ENCODE results near the gene TMPRSS11D.

Gene TMPRSS11D

DNA sequence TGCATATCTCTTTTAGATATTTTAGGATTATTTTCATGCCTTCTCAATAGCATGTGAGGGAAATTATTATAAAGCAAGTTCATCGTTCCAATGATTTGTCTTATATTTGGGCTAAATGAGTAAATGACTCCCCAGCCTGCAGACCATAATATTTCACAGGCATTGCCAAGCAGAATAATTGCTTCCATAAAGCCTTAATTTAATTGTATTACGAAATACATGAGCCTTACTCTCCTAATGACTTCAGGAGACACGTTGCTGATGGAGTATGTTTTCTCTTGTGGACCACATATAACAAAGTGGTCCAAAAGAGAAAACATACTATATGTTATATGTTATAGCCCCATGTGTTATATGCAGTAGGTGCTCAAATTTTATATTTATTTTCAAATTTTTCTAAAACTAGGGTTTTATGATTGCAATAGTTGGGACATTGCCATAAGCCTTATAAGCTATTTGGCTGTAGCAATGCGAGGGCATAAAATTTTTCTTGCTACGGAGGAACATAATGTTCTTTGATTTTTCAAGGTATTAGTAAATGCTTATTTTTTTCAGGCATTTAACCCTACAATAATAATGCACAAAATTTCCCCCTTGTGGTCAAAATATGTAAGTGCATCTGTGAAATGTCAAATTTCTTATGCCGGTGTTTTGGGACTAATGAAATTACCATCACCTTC lies 26.2 kb upstream of the TMPRSS11D start:
- no peaks in the 10 kb centered on the region for H3K27me3 ChIP-seq (replicated peaks in 2 of 5; ENCODE audit: control insufficient read depth in 4 of 5, insufficient read depth in 5 of 5, low read length in 4 of 5)
- ChIA-PET POLR2A (no interaction called here), CTCF (interaction anchor here (0.6 to 2.6 kb wide), 10 partner anchors 8 to 363 kb away, joined by 3 to 10 read pairs (median 4); no protein-coding TSS in a partner anchor)
- H3K36me3 ChIP-seq (ENCODE audit: control insufficient read depth in 4 of 4, insufficient read depth in 4 of 4, low read length in 3 of 4), result no peaks in the 10 kb centered on the region
- no peaks in the 10 kb centered on the region for H3K4me1 ChIP-seq (ENCODE audit: control extremely low read depth in 1 of 4, control insufficient read depth in 4 of 4, insufficient read depth in 4 of 4, low read length in 3 of 4)
- H3K4me3 ChIP-seq (ENCODE audit: control insufficient read depth in 1 of 7, extremely low read depth in 1 of 7, insufficient read depth in 4 of 7, low read depth in 2 of 7, low read length in 6 of 7), result no peak overlapping the region
- peaks cover 0 to 4% (median 0%) of the 10 kb centered on the region in 5 experiments for H3K9me3 ChIP-seq (ENCODE audit: control extremely low read depth in 1 of 5, control insufficient read depth in 4 of 5, insufficient read depth in 2 of 5, low read depth in 1 of 5, low read length in 4 of 5)
- WGBS (ENCODE audit: insufficient coverage), result no CpG with 5 or more reads among the region's 6 CpGs
- H3K27ac ChIP-seq (ENCODE audit: insufficient read depth in 1 of 2, low read depth in 1 of 2, low read length in 2 of 2, poor library complexity in 1 of 2, severe bottlenecking in 2 of 2), result no peak overlapping the region
- DNase-seq, result peak in 2 of 3 donors; percentile 42 to 54

DNA sequence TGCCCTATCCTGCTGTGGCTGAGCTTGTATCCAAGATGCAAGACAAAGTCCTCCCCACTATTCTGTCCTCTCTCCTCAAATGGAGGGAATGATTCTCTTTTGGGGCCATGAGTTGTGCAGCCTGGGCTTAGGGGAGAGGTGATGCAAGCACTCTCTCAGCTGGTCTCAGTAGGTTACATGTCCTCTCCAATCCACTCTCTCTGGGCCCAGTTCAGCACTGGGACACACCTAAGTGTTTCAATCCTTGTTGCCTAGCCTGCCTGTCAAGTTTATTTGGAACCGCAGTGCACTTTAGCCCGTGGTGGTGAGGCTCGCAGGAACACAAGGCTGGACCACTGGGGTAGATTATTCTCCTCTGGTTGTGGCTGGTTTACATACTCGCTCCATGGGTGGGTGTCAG lies 23.8 kb upstream of the TMPRSS11D start:
- Histone ChIP-seq H3K9me3 (ENCODE audit: control extremely low read depth in 1 of 5, control insufficient read depth in 4 of 5, insufficient read depth in 2 of 5, low read depth in 1 of 5, low read length in 4 of 5) (peaks cover 0 to 6% (median 0%) of the 10 kb centered on the region in 5 experiments), H3K4me1 (ENCODE audit: control extremely low read depth in 1 of 4, control insufficient read depth in 4 of 4, insufficient read depth in 4 of 4, low read length in 3 of 4) (no peaks in the 10 kb centered on the region), H3K36me3 (ENCODE audit: control insufficient read depth in 4 of 4, insufficient read depth in 4 of 4, low read length in 3 of 4) (no peaks in the 10 kb centered on the region), H3K4me3 (ENCODE audit: control insufficient read depth in 1 of 7, extremely low read depth in 1 of 7, insufficient read depth in 4 of 7, low read depth in 2 of 7, low read length in 6 of 7) (no peak overlapping the region), H3K27ac (ENCODE audit: insufficient read depth in 1 of 2, low read depth in 1 of 2, low read length in 2 of 2, poor library complexity in 1 of 2, severe bottlenecking in 2 of 2) (no peak overlapping the region), H3K27me3 (replicated peaks in 2 of 5; ENCODE audit: control insufficient read depth in 4 of 5, insufficient read depth in 5 of 5, low read length in 4 of 5) (no peaks in the 10 kb centered on the region)
- DNase-seq, result no peak
- WGBS (ENCODE audit: insufficient coverage), result 90% methylated on average over 3 of the region's 4 CpGs
- ChIA-PET CTCF (interaction anchor here (1.3 kb wide), 1 partner anchor 12 kb away, joined by 4 read pairs; no protein-coding TSS in a partner anchor), POLR2A (no interaction called here)

- POLR2A ChIA-PET, result no interaction called here
- no peak overlapping the region for H3K4me3 ChIP-seq (ENCODE audit: control insufficient read depth in 1 of 7, extremely low read depth in 1 of 7, insufficient read depth in 4 of 7, low read depth in 2 of 7, low read length in 6 of 7)
- H3K27ac ChIP-seq (ENCODE audit: insufficient read depth in 1 of 2, low read depth in 1 of 2, low read length in 2 of 2, poor library complexity in 1 of 2, severe bottlenecking in 2 of 2), result no peak overlapping the region
- H3K27me3 ChIP-seq (replicated peaks in 2 of 5; ENCODE audit: control insufficient read depth in 4 of 5, insufficient read depth in 5 of 5, low read length in 4 of 5), result no peaks in the 10 kb centered on the region
- no peak for DNase-seq
- H3K4me1 ChIP-seq (ENCODE audit: control extremely low read depth in 1 of 4, control insufficient read depth in 4 of 4, insufficient read depth in 4 of 4, low read length in 3 of 4), result peaks cover 0 to 14% (median 0%) of the 10 kb centered on the region in 4 experiments
- no peaks in the 10 kb centered on the region for H3K36me3 ChIP-seq (ENCODE audit: control insufficient read depth in 4 of 4, insufficient read depth in 4 of 4, low read length in 3 of 4)
- peaks cover 0 to 3% (median 2%) of the 10 kb centered on the region in 5 experiments for H3K9me3 ChIP-seq (ENCODE audit: control extremely low read depth in 1 of 5, control insufficient read depth in 4 of 5, insufficient read depth in 2 of 5, low read depth in 1 of 5, low read length in 4 of 5)
- CTCF ChIA-PET, result interaction anchor here (1.3 kb wide), 1 partner anchor 10 kb away, joined by 7 read pairs; no protein-coding TSS in a partner anchor
Measured at GRCh38 chr4:67899096-67899495, 15.3 kb upstream of the TMPRSS11D start.

- POLR2A ChIA-PET, result no interaction called here
- H3K36me3 ChIP-seq (ENCODE audit: control insufficient read depth in 4 of 4, insufficient read depth in 4 of 4, low read length in 3 of 4), result no peaks in the 10 kb centered on the region
- H3K27ac ChIP-seq (ENCODE audit: insufficient read depth in 1 of 2, low read depth in 1 of 2, low read length in 2 of 2, poor library complexity in 1 of 2, severe bottlenecking in 2 of 2), result no peak overlapping the region
- DNase-seq, result no peak
- CTCF ChIA-PET, result interaction anchor here (0.8 to 1.5 kb wide), 3 partner anchors 12 to 15 kb away, joined by 3 to 7 read pairs (median 5); partner anchors contain the start of gene TMPRSS11D
- no peak overlapping the region for H3K4me3 ChIP-seq (ENCODE audit: control insufficient read depth in 1 of 7, extremely low read depth in 1 of 7, insufficient read depth in 4 of 7, low read depth in 2 of 7, low read length in 6 of 7)
- H3K9me3 ChIP-seq (ENCODE audit: control extremely low read depth in 1 of 5, control insufficient read depth in 4 of 5, insufficient read depth in 2 of 5, low read depth in 1 of 5, low read length in 4 of 5), result peaks cover 0 to 3% (median under 1%) of the 10 kb centered on the region in 5 experiments
- H3K4me1 ChIP-seq (ENCODE audit: control extremely low read depth in 1 of 4, control insufficient read depth in 4 of 4, insufficient read depth in 4 of 4, low read length in 3 of 4), result peaks cover 0 to 14% (median 0%) of the 10 kb centered on the region in 4 experiments
- no peaks in the 10 kb centered on the region for H3K27me3 ChIP-seq (replicated peaks in 2 of 5; ENCODE audit: control insufficient read depth in 4 of 5, insufficient read depth in 5 of 5, low read length in 4 of 5)
Measured at GRCh38 chr4:67897686-67898085, 13.9 kb upstream of the TMPRSS11D start.

DNA sequence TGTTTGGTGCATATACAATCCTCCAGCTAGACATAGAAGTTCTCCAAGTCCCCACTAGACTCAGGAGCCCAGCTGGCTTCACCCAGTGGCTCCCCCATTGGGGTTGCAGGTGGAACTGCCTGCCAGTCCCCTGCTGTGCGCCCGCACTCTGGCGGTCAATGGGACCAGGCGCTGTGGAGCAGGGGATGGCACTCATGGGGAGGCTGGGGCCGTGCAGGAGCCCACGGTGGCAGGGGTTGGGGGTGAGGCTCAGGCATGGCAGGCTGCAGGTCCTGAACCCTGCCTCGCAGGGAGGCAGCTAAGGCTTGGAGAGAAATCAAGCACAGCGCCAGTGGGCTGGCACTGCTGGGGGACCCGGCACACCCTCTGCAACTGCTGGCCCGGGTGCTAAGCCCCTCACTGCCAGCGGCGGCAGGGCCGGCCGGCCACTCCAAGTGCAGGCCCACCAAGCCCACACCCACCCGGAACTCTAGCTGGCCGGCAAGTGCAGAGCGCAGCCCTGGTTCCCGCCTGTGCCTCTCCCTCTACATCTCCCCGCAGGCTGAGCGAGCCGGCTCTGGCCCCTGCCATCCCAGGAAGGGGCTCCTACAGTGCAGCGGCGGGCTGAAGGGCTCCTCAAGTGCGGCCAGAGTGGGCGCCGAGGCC lies 12.7 kb upstream of the TMPRSS11D start:
- no peaks in the 10 kb centered on the region for H3K36me3 ChIP-seq (ENCODE audit: control insufficient read depth in 4 of 4, insufficient read depth in 4 of 4, low read length in 3 of 4)
- peak overlapping the region in 1 of 7 experiments; percentile 35 for H3K4me3 ChIP-seq (ENCODE audit: control insufficient read depth in 1 of 7, extremely low read depth in 1 of 7, insufficient read depth in 4 of 7, low read depth in 2 of 7, low read length in 6 of 7)
- H3K27me3 ChIP-seq (replicated peaks in 2 of 5; ENCODE audit: control insufficient read depth in 4 of 5, insufficient read depth in 5 of 5, low read length in 4 of 5), result no peaks in the 10 kb centered on the region
- H3K27ac ChIP-seq (ENCODE audit: insufficient read depth in 1 of 2, low read depth in 1 of 2, low read length in 2 of 2, poor library complexity in 1 of 2, severe bottlenecking in 2 of 2), result no peak overlapping the region
- peaks cover 0 to 3% (median 0%) of the 10 kb centered on the region in 5 experiments for H3K9me3 ChIP-seq (ENCODE audit: control extremely low read depth in 1 of 5, control insufficient read depth in 4 of 5, insufficient read depth in 2 of 5, low read depth in 1 of 5, low read length in 4 of 5)
- no peak for DNase-seq
- ChIA-PET POLR2A (no interaction called here), CTCF (interaction anchor here (1.2 kb wide), 1 partner anchor 15 kb away, joined by 4 read pairs; no protein-coding TSS in a partner anchor)
- 92% methylated on average over 18 of the region's 26 CpGs for WGBS (ENCODE audit: insufficient coverage)
- peaks cover 0 to 14% (median 0%) of the 10 kb centered on the region in 4 experiments for H3K4me1 ChIP-seq (ENCODE audit: control extremely low read depth in 1 of 4, control insufficient read depth in 4 of 4, insufficient read depth in 4 of 4, low read length in 3 of 4)

- DNase-seq, result peak in 2 of 3 donors; percentile 49 to 52
- CTCF ChIA-PET, result no interaction called here
- WGBS (ENCODE audit: insufficient coverage), result no CpG with 5 or more reads among the region's 1 CpG
- no peaks in the 10 kb centered on the region for H3K27me3 ChIP-seq (replicated peaks in 2 of 5; ENCODE audit: control insufficient read depth in 4 of 5, insufficient read depth in 5 of 5, low read length in 4 of 5)
- POLR2A ChIA-PET, result no interaction called here
- H3K36me3 ChIP-seq (ENCODE audit: control insufficient read depth in 4 of 4, insufficient read depth in 4 of 4, low read length in 3 of 4), result no peaks in the 10 kb centered on the region
- H3K9me3 ChIP-seq (ENCODE audit: control extremely low read depth in 1 of 5, control insufficient read depth in 4 of 5, insufficient read depth in 2 of 5, low read depth in 1 of 5, low read length in 4 of 5), result peaks cover 0 to 3% (median 0%) of the 10 kb centered on the region in 5 experiments
- no peak overlapping the region for H3K4me3 ChIP-seq (ENCODE audit: control insufficient read depth in 1 of 7, extremely low read depth in 1 of 7, insufficient read depth in 4 of 7, low read depth in 2 of 7, low read length in 6 of 7)
- H3K27ac ChIP-seq (ENCODE audit: insufficient read depth in 1 of 2, low read depth in 1 of 2, low read length in 2 of 2, poor library complexity in 1 of 2, severe bottlenecking in 2 of 2), result peak overlapping the region in 1 of 2 experiments; percentile 22
- peaks cover 0 to 14% (median 0%) of the 10 kb centered on the region in 4 experiments for H3K4me1 ChIP-seq (ENCODE audit: control extremely low read depth in 1 of 4, control insufficient read depth in 4 of 4, insufficient read depth in 4 of 4, low read length in 3 of 4)
Measured at GRCh38 chr4:67894659-67895058, 10.9 kb upstream of the TMPRSS11D start.

GRCh38 chr4:67892905-67893304 lies 9.1 kb upstream of the TMPRSS11D start:
- H3K4me1 ChIP-seq (ENCODE audit: control extremely low read depth in 1 of 4, control insufficient read depth in 4 of 4, insufficient read depth in 4 of 4, low read length in 3 of 4), result peaks cover 0 to 14% (median 0%) of the 10 kb centered on the region in 4 experiments
- no peak for DNase-seq
- H3K4me3 ChIP-seq (ENCODE audit: control insufficient read depth in 1 of 7, extremely low read depth in 1 of 7, insufficient read depth in 4 of 7, low read depth in 2 of 7, low read length in 6 of 7), result no peak overlapping the region
- H3K27ac ChIP-seq (ENCODE audit: insufficient read depth in 1 of 2, low read depth in 1 of 2, low read length in 2 of 2, poor library complexity in 1 of 2, severe bottlenecking in 2 of 2), result no peak overlapping the region
- no peaks in the 10 kb centered on the region for H3K27me3 ChIP-seq (replicated peaks in 2 of 5; ENCODE audit: control insufficient read depth in 4 of 5, insufficient read depth in 5 of 5, low read length in 4 of 5)
- 100% methylated on average over 2 of the region's 3 CpGs for WGBS (ENCODE audit: insufficient coverage)
- no peaks in the 10 kb centered on the region for H3K36me3 ChIP-seq (ENCODE audit: control insufficient read depth in 4 of 4, insufficient read depth in 4 of 4, low read length in 3 of 4)
- H3K9me3 ChIP-seq (ENCODE audit: control extremely low read depth in 1 of 5, control insufficient read depth in 4 of 5, insufficient read depth in 2 of 5, low read depth in 1 of 5, low read length in 4 of 5), result peaks cover 0 to 3% (median 0%) of the 10 kb centered on the region in 5 experiments
- ChIA-PET POLR2A (no interaction called here), CTCF (interaction anchor here (1.2 to 1.8 kb wide), 3 partner anchors 10 to 18 kb away, joined by 3 to 6 read pairs (median 4); partner anchors contain the start of gene TMPRSS11D)

Data from common myeloid progenitor, CD34-positive (primary cell).